Measurements from ENCODE around the gene RIMS3. TPM values are rescaled to one million over a fixed set of nuclear protein-coding genes. Genes with fewer than 3 reads are reported as not detected.

RIMS3 gene
- total RNA-seq, 4 donors from 2014 or later: 2.7 to 4.0 (median 3.0) TPM

- H3K4me3 ChIP-seq (ENCODE audit: low read depth, poor library complexity, severe bottlenecking): no peak overlapping the region
- WGBS, 2 donors: 22 to 24% methylated on average over 11 of the region's 11 CpGs
- TF ChIP-seq, protein P1, sequence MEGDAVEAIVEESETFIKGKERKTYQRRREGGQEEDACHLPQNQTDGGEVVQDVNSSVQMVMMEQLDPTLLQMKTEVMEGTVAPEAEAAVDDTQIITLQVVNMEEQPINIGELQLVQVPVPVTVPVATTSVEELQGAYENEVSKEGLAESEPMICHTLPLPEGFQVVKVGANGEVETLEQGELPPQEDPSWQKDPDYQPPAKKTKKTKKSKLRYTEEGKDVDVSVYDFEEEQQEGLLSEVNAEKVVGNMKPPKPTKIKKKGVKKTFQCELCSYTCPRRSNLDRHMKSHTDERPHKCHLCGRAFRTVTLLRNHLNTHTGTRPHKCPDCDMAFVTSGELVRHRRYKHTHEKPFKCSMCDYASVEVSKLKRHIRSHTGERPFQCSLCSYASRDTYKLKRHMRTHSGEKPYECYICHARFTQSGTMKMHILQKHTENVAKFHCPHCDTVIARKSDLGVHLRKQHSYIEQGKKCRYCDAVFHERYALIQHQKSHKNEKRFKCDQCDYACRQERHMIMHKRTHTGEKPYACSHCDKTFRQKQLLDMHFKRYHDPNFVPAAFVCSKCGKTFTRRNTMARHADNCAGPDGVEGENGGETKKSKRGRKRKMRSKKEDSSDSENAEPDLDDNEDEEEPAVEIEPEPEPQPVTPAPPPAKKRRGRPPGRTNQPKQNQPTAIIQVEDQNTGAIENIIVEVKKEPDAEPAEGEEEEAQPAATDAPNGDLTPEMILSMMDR (IDR thresholded peaks at IDR 0.05): peak in 1 of 3 donors; percentile 16
- TF ChIP-seq POLR2A (IDR thresholded peaks at IDR 0.05): no peak
- DNase-seq (ENCODE audit: low spot score in 2 of 2): peak; percentile 59 to 85
- intact Hi-C loops (cut with DNase I; ENCODE audit: low total_unique reads): no loop called here
These were observed 53.1 kb downstream of the RIMS3 start for GRCh38 chr1:40612345-40612831.

- TF ChIP-seq, protein P1 (IDR thresholded peaks at IDR 0.05): no peak
- no peak for TF ChIP-seq POLR2A (IDR thresholded peaks at IDR 0.05)
- intact Hi-C loops (cut with DNase I; ENCODE audit: low total_unique reads): no loop called here
- H3K4me3 ChIP-seq (ENCODE audit: low read depth, poor library complexity, severe bottlenecking): no peak overlapping the region
- WGBS, 2 donors: 91 to 93% methylated on average over 7 of the region's 7 CpGs
- peak in 1 of 2 donors; percentile 21 for DNase-seq (ENCODE audit: low spot score in 2 of 2)
These were observed 55.3 kb downstream of the RIMS3 start for GRCh38 chr1:40610156-40610555.

- no peak for TF ChIP-seq POLR2A (IDR thresholded peaks at IDR 0.05)
- TF ChIP-seq, protein P1 (IDR thresholded peaks at IDR 0.05): no peak
- DNase-seq (ENCODE audit: low spot score in 2 of 2): peak in 1 of 2 donors; percentile 13
- H3K4me3 ChIP-seq (ENCODE audit: low read depth, poor library complexity, severe bottlenecking): no peak overlapping the region
- intact Hi-C loops (cut with DNase I; ENCODE audit: low total_unique reads): no loop called here
- 41 to 58% methylated on average over 1 of the region's 1 CpG for WGBS, 2 donors
These were observed 57.6 kb downstream of the RIMS3 start for GRCh38 chr1:40607921-40608320.

- no peak overlapping the region for H3K4me3 ChIP-seq (ENCODE audit: low read depth, poor library complexity, severe bottlenecking)
- WGBS, 2 donors: 70 to 83% methylated on average over 2 of the region's 2 CpGs
- intact Hi-C loops (cut with DNase I; ENCODE audit: low total_unique reads): no loop called here
- TF ChIP-seq, protein P1 (IDR thresholded peaks at IDR 0.05): no peak
- no peak for TF ChIP-seq POLR2A (IDR thresholded peaks at IDR 0.05)
- peak in 1 of 2 donors; percentile 57 for DNase-seq (ENCODE audit: low spot score in 2 of 2)
These were observed 58.5 kb downstream of the RIMS3 start for GRCh38 chr1:40606978-40607377.

DNA sequence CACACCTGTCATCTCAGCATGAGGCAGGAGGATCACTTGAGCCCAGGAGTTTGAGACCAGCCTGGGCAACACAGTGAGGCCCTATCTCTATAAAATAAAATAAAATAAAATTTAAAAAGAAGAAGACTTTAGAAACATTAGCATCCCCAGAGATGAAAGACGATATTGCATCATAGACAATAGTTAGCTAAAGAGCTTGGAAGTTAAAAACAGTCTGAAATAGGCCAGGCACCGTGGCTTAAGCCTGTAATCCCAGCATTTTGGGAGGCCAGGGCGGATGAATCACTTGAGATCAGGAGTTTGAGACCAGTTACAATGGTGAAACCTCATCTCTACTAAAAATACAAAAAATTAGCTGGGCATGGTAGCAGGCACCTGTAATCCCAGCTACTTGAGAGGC, 59.3 kb downstream of the RIMS3 start:
- 63 to 77% methylated on average over 3 of the region's 3 CpGs for WGBS, 2 donors
- DNase-seq (ENCODE audit: low spot score in 2 of 2): no peak
- no peak for TF ChIP-seq POLR2A (IDR thresholded peaks at IDR 0.05)
- TF ChIP-seq, protein P1 (IDR thresholded peaks at IDR 0.05): no peak
- intact Hi-C loops (cut with DNase I; ENCODE audit: low total_unique reads): no loop called here
- H3K4me3 ChIP-seq (ENCODE audit: low read depth, poor library complexity, severe bottlenecking): no peak overlapping the region

GRCh38 chr1:40599926-40600325, 65.6 kb downstream of the RIMS3 start:
- WGBS, 2 donors: 90 to 92% methylated on average over 1 of the region's 1 CpG
- intact Hi-C loops (cut with DNase I; ENCODE audit: low total_unique reads): loop anchor here (10.0 kb wide), 1 partner anchor 235 kb away; no protein-coding TSS in a partner anchor
- no peak for TF ChIP-seq POLR2A (IDR thresholded peaks at IDR 0.05)
- TF ChIP-seq, protein P1 (IDR thresholded peaks at IDR 0.05): no peak
- H3K4me3 ChIP-seq (ENCODE audit: low read depth, poor library complexity, severe bottlenecking): no peak overlapping the region
- no peak for DNase-seq (ENCODE audit: low spot score in 2 of 2)
